ENCODE results near the gene NTN5. TPM values are rescaled to one million over a fixed set of nuclear protein-coding genes. Genes with fewer than 3 reads are reported as not detected.

Gene NTN5
- total RNA-seq, 1 experiment from 2014 or later: not detected

DNA sequence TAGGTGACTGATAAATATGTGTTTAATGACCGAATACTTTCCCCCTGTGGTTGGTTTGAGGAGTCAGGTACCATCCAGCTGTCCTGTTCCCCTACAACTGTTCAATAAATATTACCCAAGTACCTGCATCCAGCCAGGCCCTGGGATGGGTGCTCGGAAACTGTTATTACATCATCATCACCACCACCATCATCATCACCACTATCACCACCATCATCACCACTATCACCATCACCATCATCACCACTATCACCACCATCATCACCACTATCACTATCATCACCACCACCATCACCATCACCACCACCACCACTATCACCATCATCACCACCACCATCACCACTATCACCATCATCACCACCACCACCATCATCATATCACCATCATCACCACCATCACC lies 4.1 kb downstream of the NTN5 start:
- no peak overlapping the region for H3K4me3 Mint-ChIP-seq (ENCODE audit: unreplicated experiment)
- ChIA-PET POLR2A (no interaction called here), CTCF (no interaction called here)
- intact Hi-C loops (cut with micrococcal nuclease): no loop called here
- no peaks in the 10 kb centered on the region for H3K36me3 Mint-ChIP-seq (ENCODE audit: insufficient read depth, unreplicated experiment)
- H3K9me3 Mint-ChIP-seq (ENCODE audit: unreplicated experiment): peaks cover 18% of the 10 kb centered on the region
- H3K27ac Mint-ChIP-seq (ENCODE audit: low read depth, unreplicated experiment): no peak overlapping the region
- no TSS peak for BruUV-seq (replicated peaks)
- DNase-seq (ENCODE audit: unreplicated experiment): no peak
- TF ChIP-seq, protein P1, sequence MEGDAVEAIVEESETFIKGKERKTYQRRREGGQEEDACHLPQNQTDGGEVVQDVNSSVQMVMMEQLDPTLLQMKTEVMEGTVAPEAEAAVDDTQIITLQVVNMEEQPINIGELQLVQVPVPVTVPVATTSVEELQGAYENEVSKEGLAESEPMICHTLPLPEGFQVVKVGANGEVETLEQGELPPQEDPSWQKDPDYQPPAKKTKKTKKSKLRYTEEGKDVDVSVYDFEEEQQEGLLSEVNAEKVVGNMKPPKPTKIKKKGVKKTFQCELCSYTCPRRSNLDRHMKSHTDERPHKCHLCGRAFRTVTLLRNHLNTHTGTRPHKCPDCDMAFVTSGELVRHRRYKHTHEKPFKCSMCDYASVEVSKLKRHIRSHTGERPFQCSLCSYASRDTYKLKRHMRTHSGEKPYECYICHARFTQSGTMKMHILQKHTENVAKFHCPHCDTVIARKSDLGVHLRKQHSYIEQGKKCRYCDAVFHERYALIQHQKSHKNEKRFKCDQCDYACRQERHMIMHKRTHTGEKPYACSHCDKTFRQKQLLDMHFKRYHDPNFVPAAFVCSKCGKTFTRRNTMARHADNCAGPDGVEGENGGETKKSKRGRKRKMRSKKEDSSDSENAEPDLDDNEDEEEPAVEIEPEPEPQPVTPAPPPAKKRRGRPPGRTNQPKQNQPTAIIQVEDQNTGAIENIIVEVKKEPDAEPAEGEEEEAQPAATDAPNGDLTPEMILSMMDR (IDR thresholded peaks at IDR 0.05; ENCODE audit: unreplicated experiment): no peak
- no peaks in the 10 kb centered on the region for H3K4me1 Mint-ChIP-seq (ENCODE audit: insufficient read depth, unreplicated experiment)
- no peaks in the 10 kb centered on the region for H3K27me3 Mint-ChIP-seq (ENCODE audit: insufficient read depth, unreplicated experiment)

DNA sequence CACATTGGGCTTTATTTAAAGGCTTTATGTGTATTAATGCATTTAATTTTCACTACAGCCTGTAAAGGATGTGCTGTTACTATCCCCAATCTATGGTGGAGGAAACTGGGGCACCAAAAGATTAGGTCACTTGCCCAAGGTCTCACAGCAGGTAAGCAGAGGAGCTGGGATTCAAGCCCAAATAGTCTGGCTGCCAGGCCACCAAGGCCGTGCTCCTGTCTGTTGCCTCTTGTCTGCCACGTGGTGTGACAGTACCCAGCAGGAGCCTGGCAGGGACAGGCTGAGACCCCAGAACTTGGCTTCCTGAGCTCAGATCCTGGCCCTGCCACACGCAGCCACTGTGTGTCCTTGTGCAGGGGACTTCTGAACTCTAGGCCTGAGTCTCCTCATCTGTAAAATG lies 4.5 kb downstream of the NTN5 start:
- H3K4me1 Mint-ChIP-seq (ENCODE audit: insufficient read depth, unreplicated experiment): no peaks in the 10 kb centered on the region
- CTCF ChIA-PET: no interaction called here
- DNase-seq (ENCODE audit: unreplicated experiment): no peak
- intact Hi-C loops (cut with micrococcal nuclease): no loop called here
- TF ChIP-seq, protein P1 (IDR thresholded peaks at IDR 0.05; ENCODE audit: unreplicated experiment): no peak
- BruUV-seq (replicated peaks): no TSS peak
- no peaks in the 10 kb centered on the region for H3K36me3 Mint-ChIP-seq (ENCODE audit: insufficient read depth, unreplicated experiment)
- no peak overlapping the region for H3K27ac Mint-ChIP-seq (ENCODE audit: low read depth, unreplicated experiment)
- H3K27me3 Mint-ChIP-seq (ENCODE audit: insufficient read depth, unreplicated experiment): no peaks in the 10 kb centered on the region
- H3K4me3 Mint-ChIP-seq (ENCODE audit: unreplicated experiment): no peak overlapping the region
- H3K9me3 Mint-ChIP-seq (ENCODE audit: unreplicated experiment): peaks cover 18% of the 10 kb centered on the region
- POLR2A ChIA-PET: no interaction called here

DNA sequence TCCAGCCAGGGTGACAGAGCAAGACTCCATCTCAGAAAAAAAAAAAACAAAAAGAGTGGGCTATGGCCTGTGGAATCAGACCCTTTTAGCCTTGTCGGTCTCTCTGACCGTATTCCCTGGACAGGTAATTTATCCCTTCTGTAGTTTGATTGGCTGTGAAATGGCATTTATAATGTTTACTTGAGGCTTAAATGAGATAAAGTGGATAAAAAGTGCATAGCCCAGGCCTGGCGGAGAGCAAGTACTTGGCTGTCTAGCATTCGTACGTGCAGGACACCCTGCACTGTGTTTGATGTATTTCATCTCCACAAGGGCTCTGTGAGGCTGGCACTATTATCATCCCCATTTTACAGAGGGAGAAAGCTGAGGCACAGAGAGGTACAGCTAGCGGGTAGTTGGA lies 7.0 kb downstream of the NTN5 start:
- POLR2A ChIA-PET: no interaction called here
- H3K4me3 Mint-ChIP-seq (ENCODE audit: unreplicated experiment): no peak overlapping the region
- no peak overlapping the region for H3K27ac Mint-ChIP-seq (ENCODE audit: low read depth, unreplicated experiment)
- no peaks in the 10 kb centered on the region for H3K36me3 Mint-ChIP-seq (ENCODE audit: insufficient read depth, unreplicated experiment)
- peaks cover 18% of the 10 kb centered on the region for H3K9me3 Mint-ChIP-seq (ENCODE audit: unreplicated experiment)
- intact Hi-C loops (cut with micrococcal nuclease): no loop called here
- CTCF ChIA-PET: interaction anchor here (0.7 to 2.0 kb wide), 2 partner anchors 9 to 176 kb away, joined by 3 to 12 read pairs; no protein-coding TSS in a partner anchor
- BruUV-seq (replicated peaks): no TSS peak
- no peak for DNase-seq (ENCODE audit: unreplicated experiment)
- H3K4me1 Mint-ChIP-seq (ENCODE audit: insufficient read depth, unreplicated experiment): peaks cover 4% of the 10 kb centered on the region
- TF ChIP-seq, protein P1 (IDR thresholded peaks at IDR 0.05; ENCODE audit: unreplicated experiment): no peak
- H3K27me3 Mint-ChIP-seq (ENCODE audit: insufficient read depth, unreplicated experiment): no peaks in the 10 kb centered on the region

DNA sequence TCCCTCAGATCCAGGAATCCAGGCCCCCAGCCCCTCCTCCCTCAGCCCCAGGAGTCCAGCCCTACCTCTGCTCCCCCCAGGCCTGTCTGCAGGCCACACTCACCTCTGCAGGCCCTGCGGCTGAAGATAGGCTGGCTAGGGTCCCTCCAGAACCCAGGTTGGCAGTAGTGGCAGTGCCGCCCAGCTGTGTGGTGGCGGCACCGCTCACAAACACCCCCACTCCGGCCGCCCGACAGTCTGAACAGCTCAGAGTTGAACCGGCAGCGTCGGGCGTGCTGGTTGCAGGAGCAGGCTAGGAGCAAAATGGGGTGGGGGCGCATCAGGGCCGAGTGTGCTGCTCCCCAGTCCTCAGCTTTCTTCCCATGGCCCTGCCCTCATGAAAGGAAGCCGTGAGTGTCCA lies 8.3 kb downstream of the NTN5 start:
- no TSS peak for BruUV-seq (replicated peaks)
- ChIA-PET POLR2A (no interaction called here), CTCF (no interaction called here)
- DNase-seq (ENCODE audit: unreplicated experiment): no peak
- no peak overlapping the region for H3K27ac Mint-ChIP-seq (ENCODE audit: low read depth, unreplicated experiment)
- intact Hi-C loops (cut with micrococcal nuclease): no loop called here
- H3K36me3 Mint-ChIP-seq (ENCODE audit: insufficient read depth, unreplicated experiment): no peaks in the 10 kb centered on the region
- peaks cover 6% of the 10 kb centered on the region for H3K4me1 Mint-ChIP-seq (ENCODE audit: insufficient read depth, unreplicated experiment)
- TF ChIP-seq, protein P1 (IDR thresholded peaks at IDR 0.05; ENCODE audit: unreplicated experiment): no peak
- H3K9me3 Mint-ChIP-seq (ENCODE audit: unreplicated experiment): peaks cover 10% of the 10 kb centered on the region
- H3K27me3 Mint-ChIP-seq (ENCODE audit: insufficient read depth, unreplicated experiment): no peaks in the 10 kb centered on the region
- no peak overlapping the region for H3K4me3 Mint-ChIP-seq (ENCODE audit: unreplicated experiment)
